Stimulated activated CD4-positive, alpha-beta T cell treated with anti-CD3 and anti-CD28 coated beads, Interleukin-15, amount 100 ng/mL, for 1 hour (primary cell): ENCODE data around the gene FHL5.
"Not testable (repeated sequence)": the region's sequence is repeated elsewhere in the genome, so short reads cannot be mapped to it uniquely, and the experiment has no call there.

Experiments used
- DNase-seq, 2 donors: peaks; one replicate each; pipeline ENCODE4 v3.0.0-alpha.2; 2020; ENCODE audit warnings: low read depth in 1 of 2, low spot score in 1 of 2

Gene FHL5

GRCh38 chr6:96608074-96608473 lies 45.1 kb downstream of the FHL5 start:
- DNase-seq: no peak

DNA sequence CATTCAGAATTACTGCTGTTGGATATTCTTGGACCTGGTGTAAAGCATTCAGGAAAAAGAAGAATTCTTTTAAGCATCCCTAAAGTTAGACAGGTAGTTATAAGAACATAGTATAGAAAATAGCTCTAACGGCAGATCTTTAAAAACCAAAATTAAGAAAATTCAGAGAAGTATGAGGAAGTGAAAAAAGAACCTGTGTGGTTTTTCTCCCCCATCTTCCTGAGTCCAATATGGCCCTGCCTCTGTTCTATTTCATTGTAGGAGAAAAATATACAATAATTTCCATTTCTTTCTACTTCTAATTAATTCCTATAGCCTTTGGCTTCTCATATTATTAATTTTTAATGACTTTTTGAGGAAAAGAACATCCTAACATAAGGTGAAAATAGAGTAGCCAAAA lies 47.1 kb downstream of the FHL5 start:
- DNase-seq: no peak

GRCh38 chr6:96611342-96611991 lies 48.5 kb downstream of the FHL5 start:
- DNase-seq: no peak

DNA sequence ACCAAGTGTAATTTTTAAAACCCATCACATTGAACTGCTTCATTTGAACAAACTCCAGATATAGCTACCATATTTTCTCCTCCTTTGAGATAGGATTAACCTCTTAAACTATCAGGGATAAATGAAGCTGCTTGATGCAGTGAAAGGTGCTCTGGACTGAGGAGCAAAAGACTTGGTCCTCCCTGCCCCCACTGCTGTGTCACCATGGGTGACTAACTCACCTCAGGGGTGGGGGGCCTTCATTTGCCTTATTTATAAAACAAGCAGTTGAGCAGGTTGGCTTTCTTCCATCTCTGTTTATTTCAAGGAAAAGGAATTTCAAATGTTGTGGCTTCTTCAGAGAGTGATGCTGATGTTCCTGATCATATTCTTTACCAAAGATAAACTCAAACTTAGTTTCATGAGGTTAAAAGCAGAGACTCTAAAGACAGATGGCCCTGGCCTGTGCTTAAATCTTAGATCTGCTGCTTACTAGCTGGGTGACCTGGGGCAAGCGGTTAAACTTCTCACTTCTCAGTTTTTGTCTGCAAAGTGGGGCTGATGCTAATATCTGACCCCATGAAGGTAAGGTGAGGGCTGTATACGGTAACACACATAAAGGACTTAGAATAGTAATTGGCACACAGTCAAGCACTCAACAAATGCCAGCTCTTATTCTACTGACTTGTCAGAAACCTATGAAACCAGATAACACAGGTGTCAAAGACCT lies 50.5 kb downstream of the FHL5 start:
- no peak for DNase-seq

GRCh38 chr6:96620851-96621250 lies 57.9 kb downstream of the FHL5 start:
- DNase-seq: no peak

DNA sequence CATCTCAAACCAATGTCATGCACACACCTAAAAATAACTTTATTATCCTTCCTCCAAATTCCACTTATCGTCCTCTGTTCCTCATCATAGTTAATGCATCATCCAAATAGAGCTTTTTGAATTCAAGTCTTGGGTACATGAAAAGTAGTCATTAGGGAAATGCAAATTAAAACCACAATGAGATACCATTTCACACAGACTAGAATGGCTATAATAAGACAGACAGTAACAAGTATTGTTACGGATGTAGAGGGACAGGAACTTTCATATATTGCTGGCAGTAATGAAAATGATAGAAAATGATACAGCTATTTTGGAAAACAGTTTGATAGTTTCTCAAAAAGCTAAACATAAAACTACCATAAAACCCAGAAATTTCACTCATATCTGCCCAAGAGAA lies 59.1 kb downstream of the FHL5 start:
- no peak for DNase-seq

- no peak for DNase-seq
These were observed 62.0 kb downstream of the FHL5 start for GRCh38 chr6:96624957-96625356.

- DNase-seq: no peak
These were observed 63.9 kb downstream of the FHL5 start for GRCh38 chr6:96626759-96627364.

GRCh38 chr6:96631248-96631647 lies 68.3 kb downstream of the FHL5 start:
- DNase-seq: no peak

- DNase-seq: not testable (repeated sequence)
These were observed 75.1 kb downstream of the FHL5 start for GRCh38 chr6:96637979-96638378.

- no peak for DNase-seq
These were observed 82.2 kb downstream of the FHL5 start for GRCh38 chr6:96645106-96645505.

DNA sequence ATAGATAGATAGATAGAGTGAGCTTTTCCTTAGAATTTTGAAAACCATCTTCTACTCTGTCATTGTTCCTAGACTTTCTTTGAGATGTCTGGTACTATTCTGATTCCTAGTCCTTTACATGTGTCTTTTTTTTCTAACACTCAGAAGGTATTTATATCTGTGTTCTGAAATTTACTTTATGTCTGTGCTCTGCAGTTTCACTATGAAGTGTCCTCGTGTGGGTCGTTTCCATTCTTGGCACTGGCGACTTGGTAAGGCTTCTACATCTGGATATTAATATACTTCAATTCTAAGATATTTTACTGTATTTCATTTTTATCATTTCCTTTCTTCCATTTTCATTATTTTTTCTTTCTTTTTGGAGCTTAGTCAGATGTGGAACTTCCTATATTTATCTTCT lies 87.0 kb downstream of the FHL5 start:
- DNase-seq: no peak

DNA sequence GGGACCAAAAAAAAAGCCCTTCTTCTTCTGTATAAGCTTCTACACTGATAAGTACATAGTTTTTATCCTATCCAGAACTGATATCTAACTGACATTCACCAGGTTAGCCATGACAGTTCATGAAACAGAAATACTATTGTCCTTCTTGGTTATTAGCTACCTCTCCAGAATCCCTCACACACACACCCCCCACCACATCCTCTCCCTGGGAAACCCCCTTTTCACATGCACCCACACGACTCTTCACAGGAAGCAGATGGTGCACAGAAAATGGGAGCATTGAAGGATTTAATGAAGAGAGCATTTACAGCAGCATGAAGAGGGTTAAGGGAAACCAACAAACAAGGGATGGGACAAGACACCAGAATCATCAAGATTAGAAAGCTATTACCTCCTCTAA lies 88.9 kb downstream of the FHL5 start:
- DNase-seq: no peak

GRCh38 chr6:96652552-96652951 lies 89.6 kb downstream of the FHL5 start:
- no peak for DNase-seq

GRCh38 chr6:96653181-96653580 lies 90.3 kb downstream of the FHL5 start:
- no peak for DNase-seq

- DNase-seq: no peak
These were observed 93.6 kb downstream of the FHL5 start for GRCh38 chr6:96656567-96656966.

- DNase-seq: no peak
These were observed 94.4 kb downstream of the FHL5 start for GRCh38 chr6:96657344-96657743.

GRCh38 chr6:96659084-96659845 lies 96.3 kb downstream of the FHL5 start:
- no peak for DNase-seq
